ENCODE results near the gene CYSLTR2.

- TF ChIP-seq CTCF (conservative IDR thresholded peaks at IDR 0.05 in 1 of 2, IDR thresholded peaks at IDR 0.05 in 1 of 2; ENCODE audit: extremely low read depth in 1 of 2, insufficient read depth in 1 of 2, low read depth in 1 of 2, low read length in 2 of 2) = peak; percentile 55 to 62
- TF ChIP-seq EZH2 (IDR thresholded peaks at IDR 0.05; ENCODE audit: borderline replicate concordance, low read length) = no peak
These were observed 78.3 kb downstream of the CYSLTR2 start for GRCh38 chr13:48731957-48732569.

Measured in mammary epithelial cell (primary cell).